H1 (cell line): ENCODE measurements around the gene ZNFX1.

Experiments used
- ATF3 ChIP-seq: IDR thresholded peaks from 2 replicates; pipeline ENCODE4 v1.6.1; 2011; ENCODE audit warnings: low read depth, mild to moderate bottlenecking, low read length; ENCODE audit not compliant: insufficient read depth
- SIN3A ChIP-seq, 2 experiments: IDR thresholded peaks in 1 of 2; conservative IDR thresholded peaks in 1 of 2; 2 replicates each; pipeline ENCODE4 v1.6.1; 2011 to 2012; ENCODE audit warnings: low read length in 2 of 2, improper control_type of control experiment in 1 of 2, low read depth in 1 of 2, mild to moderate bottlenecking in 1 of 2

GRCh38 chr20:49268600-49269365 lies 9.1 kb downstream of the ZNFX1 start:
- TF ChIP-seq SIN3A (conservative IDR thresholded peaks at IDR 0.05 in 1 of 2, IDR thresholded peaks at IDR 0.05 in 1 of 2; ENCODE audit: low read depth in 1 of 2, low read length in 2 of 2) (no peak), ATF3 (no peak)
